Ascending aorta (tissue), 2 donors: Measurements from ENCODE around the gene PEX5L. TPM values are rescaled to one million over a fixed set of nuclear protein-coding genes. Genes with fewer than 3 reads are reported as not detected.

ENCODE experiments used
- DNase-seq, 2 donors: peaks; one replicate each; pipeline ENCODE4 v3.0.0-alpha.2; 2019; ENCODE audit warnings: low spot score in 2 of 2
- H3K27ac ChIP-seq, 2 donors: fragments of 200-600 bp; sonication (generic); one replicate each; pipeline ENCODE4 v1.5.1; 2016 to 2017; ENCODE audit warnings: mild to moderate bottlenecking in 1 of 2
- H3K27me3 ChIP-seq: fragments of 200-600 bp; sonication (generic); one replicate; pipeline ENCODE4 v1.5.1; 2017
- H3K36me3 ChIP-seq, 2 donors: fragments of 200-600 bp; sonication (generic); one replicate each; pipeline ENCODE4 v1.5.1; 2016
- H3K4me1 ChIP-seq, 2 donors: fragments of 200-600 bp; sonication (generic); one replicate each; pipeline ENCODE4 v1.5.1; 2016 to 2017; ENCODE audit warnings: mild to moderate bottlenecking in 1 of 2
- H3K4me3 ChIP-seq, 2 donors: fragments of 200-600 bp; sonication (generic); one replicate each; pipeline ENCODE4 v1.5.1; 2016 to 2017; ENCODE audit warnings: mild to moderate bottlenecking in 1 of 2
- H3K9me3 ChIP-seq, 2 donors: fragments of 200-600 bp; sonication (generic); one replicate each; pipeline ENCODE4 v1.5.1; 2016
- CTCF ChIP-seq, 3 experiments: fragments of 200-600 bp in 2 of 3; fragments of 450-650 bp in 1 of 3; sonication (generic) in 2 of 3; IDR thresholded peaks; one replicate each; pipeline ENCODE4 v1.5.1; 2016 to 2019; ENCODE audit warnings: antibody characterized with exemption in 3 of 3, mild to moderate bottlenecking in 1 of 3, moderate library complexity in 1 of 3
- intact Hi-C: fragments of 100-400 bp; cut with DNase I; formaldehyde crosslinking; loops from one replicate; pipeline ENCODE4 v1.15.1; 2023
- total RNA-seq: library from RNA; depleted of rRNA; stranded (reverse); fragments of >200 nt; gene quantifications from one replicate; pipeline ENCODE4 v1.1.0, GENCODE V29; 2016

The PEX5L gene
- total RNA-seq, 1 donor from 2014 or later, result 0.11 TPM

DNA sequence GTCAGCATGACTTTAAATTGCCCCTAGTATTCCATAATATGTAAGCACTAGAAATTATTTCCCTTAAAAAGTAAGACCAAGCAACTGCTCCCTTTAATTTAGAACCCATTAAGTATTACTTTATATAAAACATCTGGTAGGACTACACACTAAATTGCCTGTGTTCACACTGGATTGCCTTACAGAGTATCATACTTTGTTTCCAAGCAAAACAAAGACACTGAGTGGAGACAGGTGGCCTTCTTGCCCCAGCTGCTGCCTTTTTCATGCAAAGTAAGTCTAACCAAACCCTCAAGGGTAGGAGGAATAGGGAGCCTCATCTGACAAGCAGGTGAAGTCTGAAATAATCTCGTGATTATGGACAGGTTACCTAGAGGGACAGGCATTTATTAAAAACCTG lies 87.3 kb downstream of the PEX5L start:
- DNase-seq, result no peak
- TF ChIP-seq CTCF (IDR thresholded peaks at IDR 0.05), result no peak
- no peak overlapping the region for H3K4me3 ChIP-seq
- H3K4me1 ChIP-seq, result no peaks in the 10 kb centered on the region
- no peaks in the 10 kb centered on the region for H3K36me3 ChIP-seq
- intact Hi-C loops, result no loop called here
- no peak overlapping the region for H3K27ac ChIP-seq
- H3K9me3 ChIP-seq, result no peaks in the 10 kb centered on the region
- no peaks in the 10 kb centered on the region for H3K27me3 ChIP-seq

GRCh38 chr3:179948740-179949139 lies 88.0 kb downstream of the PEX5L start:
- Histone ChIP-seq H3K9me3 (no peaks in the 10 kb centered on the region), H3K27ac (no peak overlapping the region), H3K36me3 (no peaks in the 10 kb centered on the region), H3K4me3 (no peak overlapping the region), H3K4me1 (no peaks in the 10 kb centered on the region), H3K27me3 (no peaks in the 10 kb centered on the region)
- intact Hi-C loops, result no loop called here
- TF ChIP-seq CTCF (IDR thresholded peaks at IDR 0.05), result no peak
- no peak for DNase-seq

GRCh38 chr3:179945569-179945968 lies 91.2 kb downstream of the PEX5L start:
- Histone ChIP-seq H3K27ac (no peak overlapping the region), H3K36me3 (no peaks in the 10 kb centered on the region), H3K27me3 (no peaks in the 10 kb centered on the region), H3K4me3 (no peak overlapping the region), H3K4me1 (no peaks in the 10 kb centered on the region), H3K9me3 (no peaks in the 10 kb centered on the region)
- intact Hi-C loops, result no loop called here
- no peak for DNase-seq
- TF ChIP-seq CTCF (IDR thresholded peaks at IDR 0.05), result no peak

- Histone ChIP-seq H3K9me3 (no peaks in the 10 kb centered on the region), H3K27ac (no peak overlapping the region), H3K36me3 (no peaks in the 10 kb centered on the region), H3K4me3 (no peak overlapping the region), H3K4me1 (no peaks in the 10 kb centered on the region), H3K27me3 (no peaks in the 10 kb centered on the region)
- intact Hi-C loops, result no loop called here
- no peak for TF ChIP-seq CTCF (IDR thresholded peaks at IDR 0.05)
- no peak for DNase-seq
These were observed 93.4 kb downstream of the PEX5L start for GRCh38 chr3:179943117-179943880.

- no peaks in the 10 kb centered on the region for H3K4me1 ChIP-seq
- no peaks in the 10 kb centered on the region for H3K36me3 ChIP-seq
- intact Hi-C loops, result no loop called here
- no peak overlapping the region for H3K27ac ChIP-seq
- no peaks in the 10 kb centered on the region for H3K9me3 ChIP-seq
- DNase-seq, result no peak
- no peak overlapping the region for H3K4me3 ChIP-seq
- no peaks in the 10 kb centered on the region for H3K27me3 ChIP-seq
- TF ChIP-seq CTCF (IDR thresholded peaks at IDR 0.05), result no peak
These were observed 94.1 kb downstream of the PEX5L start for GRCh38 chr3:179942553-179943075.
